GM12891 (cell line): ENCODE data around the gene APEH.
"Not testable (repeated sequence)": the region's sequence is repeated elsewhere in the genome, so short reads cannot be mapped to it uniquely, and the experiment has no call there.

Experiments
- PAX5 ChIP-seq: IDR thresholded peaks from 2 replicates; pipeline ENCODE4 v1.6.1; 2011; ENCODE audit warnings: low read length, moderate library complexity, mild to moderate bottlenecking; ENCODE audit not compliant: insufficient read depth, severe bottlenecking
- POLR2A ChIP-seq: IDR thresholded peaks from 2 replicates; pipeline ENCODE4 v1.6.1; 2011; ENCODE audit warnings: low read depth, low read length, control low read depth
- POLR2AphosphoS5 ChIP-seq: IDR thresholded peaks from 2 replicates; pipeline ENCODE4 v1.6.1; 2011; ENCODE audit warnings: low read depth, low read length, control low read depth
- POU2F2 ChIP-seq: IDR thresholded peaks from 2 replicates; pipeline ENCODE4 v1.6.1; 2011; ENCODE audit warnings: low read depth, mild to moderate bottlenecking, control low read depth, low read length, moderate library complexity
- SPI1 ChIP-seq: IDR thresholded peaks from 2 replicates; pipeline ENCODE4 v1.6.1; 2011; ENCODE audit warnings: low read depth, low read length, control low read depth
- TAF1 ChIP-seq: IDR thresholded peaks from 2 replicates; pipeline ENCODE4 v1.6.1; 2011; ENCODE audit warnings: low read depth, low read length, control low read depth

DNA sequence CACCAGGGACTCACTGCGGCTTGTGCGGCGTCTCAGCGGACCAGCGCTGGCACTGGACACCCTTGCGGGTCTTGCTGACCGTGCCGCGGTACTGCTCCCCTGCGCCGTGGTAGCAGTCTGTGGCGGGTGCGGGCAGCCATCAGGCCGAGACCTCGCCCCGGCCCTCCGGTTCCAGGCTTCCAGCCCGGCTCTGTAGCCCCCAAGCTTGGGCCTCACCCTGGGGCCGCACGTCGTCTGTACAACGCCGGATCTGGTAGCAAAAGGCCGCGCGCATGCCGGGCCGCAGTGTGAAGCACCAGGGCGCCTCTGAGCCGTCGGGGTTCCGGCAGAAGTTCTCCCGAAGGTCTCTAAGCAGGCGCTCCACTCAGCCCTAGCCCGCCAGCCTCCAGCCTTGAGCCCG, 11.7 kb downstream of the APEH start:
- not testable (repeated sequence) for TF ChIP-seq POLR2A, TAF1, SPI1, POLR2AphosphoS5, POU2F2, PAX5
